Liver (tissue), 9 donors: ENCODE data around the gene PYM1. TPM values are rescaled to one million over a fixed set of nuclear protein-coding genes. Genes with fewer than 3 reads are reported as not detected.
"Not testable (repeated sequence)": the region's sequence is repeated elsewhere in the genome, so short reads cannot be mapped to it uniquely, and the experiment has no call there.

Experiments used
- DNase-seq: peaks from one replicate; pipeline ENCODE4 v3.0.0-alpha.2; 2017; ENCODE audit warnings: low spot score
- H3K27ac ChIP-seq, 2 donors: one replicate each; pipeline ENCODE4 v1.7.0; 2013; ENCODE audit warnings: inconsistent platforms in 2 of 2, low read length in 2 of 2, control low read depth in 1 of 2, low read depth in 1 of 2, mild to moderate bottlenecking in 1 of 2
- H3K27me3 ChIP-seq, 4 donors: one replicate each; pipeline versions ENCODE4 v1.6.1 to v1.7.0; 2013; ENCODE audit warnings: low read length in 3 of 4, inconsistent platforms in 1 of 4, mild to moderate bottlenecking in 1 of 4, moderate library complexity in 1 of 4; ENCODE audit not compliant: control insufficient read depth in 4 of 4, insufficient read depth in 4 of 4
- H3K36me3 ChIP-seq, 4 donors: one replicate each; pipeline versions ENCODE4 v1.6.1 to v1.7.0; 2013; ENCODE audit warnings: low read length in 3 of 4, mild to moderate bottlenecking in 3 of 4, low read depth in 1 of 4, moderate library complexity in 1 of 4; ENCODE audit not compliant: control insufficient read depth in 4 of 4, insufficient read depth in 3 of 4
- H3K4me1 ChIP-seq, 4 donors: one replicate each; pipeline versions ENCODE4 v1.6.1 to v1.7.0; 2013; ENCODE audit warnings: low read length in 3 of 4, mild to moderate bottlenecking in 3 of 4, moderate library complexity in 1 of 4; ENCODE audit not compliant: control insufficient read depth in 4 of 4, insufficient read depth in 4 of 4
- H3K4me3 ChIP-seq, 3 donors: one replicate each; pipeline versions ENCODE4 v1.6.1 to v1.7.0; 2013; ENCODE audit warnings: low read length in 3 of 3, control low read depth in 1 of 3, low read depth in 1 of 3, mild to moderate bottlenecking in 1 of 3
- H3K9ac ChIP-seq, 2 donors: one replicate each; pipeline ENCODE4 v1.7.0; 2013; ENCODE audit warnings: low read length in 2 of 2, mild to moderate bottlenecking in 2 of 2, moderate library complexity in 2 of 2, control low read depth in 1 of 2, low read depth in 1 of 2
- H3K9me3 ChIP-seq, 4 donors: one replicate each; pipeline versions ENCODE4 v1.6.1 to v1.7.0; 2013; ENCODE audit warnings: low read length in 3 of 4; ENCODE audit not compliant: control insufficient read depth in 4 of 4
- EGR1 ChIP-seq, 2 donors: IDR thresholded peaks; 2 replicates each; pipeline ENCODE4 v1.6.1; 2016 to 2018; ENCODE audit warnings: antibody characterized with exemption in 2 of 2, low read depth in 2 of 2
- FOXA1 ChIP-seq: IDR thresholded peaks from 2 replicates; pipeline ENCODE4 v1.6.1; 2016; ENCODE audit warnings: antibody characterized with exemption
- FOXA2 ChIP-seq: IDR thresholded peaks from 2 replicates; pipeline ENCODE4 v1.6.1; 2016; ENCODE audit warnings: antibody characterized with exemption
- GABPA ChIP-seq, 2 donors: IDR thresholded peaks in 1 of 2; conservative IDR thresholded peaks in 1 of 2; 2 replicates each; pipeline ENCODE4 v1.6.1; 2016; ENCODE audit warnings: antibody characterized with exemption in 2 of 2, mild to moderate bottlenecking in 1 of 2, moderate library complexity in 1 of 2
- HNF4A ChIP-seq, 2 donors: conservative IDR thresholded peaks; 2 replicates each; pipeline ENCODE4 v1.6.1; 2016; ENCODE audit warnings: antibody characterized with exemption in 2 of 2, mild to moderate bottlenecking in 2 of 2
- HNF4G ChIP-seq: IDR thresholded peaks from 2 replicates; pipeline ENCODE4 v1.6.1; 2016; ENCODE audit warnings: antibody characterized with exemption
- JUND ChIP-seq, 2 donors: IDR thresholded peaks; 2 replicates each; pipeline ENCODE4 v1.6.1; 2016; ENCODE audit warnings: antibody characterized with exemption in 2 of 2
- RAD21 ChIP-seq, 2 donors: IDR thresholded peaks; 2 replicates each; pipeline ENCODE4 v1.6.1; 2016; ENCODE audit warnings: antibody characterized with exemption in 2 of 2, mild to moderate bottlenecking in 2 of 2
- SP1 ChIP-seq: IDR thresholded peaks from 2 replicates; pipeline ENCODE4 v1.6.1; 2018; ENCODE audit warnings: antibody characterized with exemption, mild to moderate bottlenecking
- YY1 ChIP-seq: IDR thresholded peaks from 2 replicates; pipeline ENCODE4 v1.6.1; 2016; ENCODE audit warnings: antibody characterized with exemption, mild to moderate bottlenecking
- WGBS: extraction: QIAGEN DNeasy Blood & Tissue Kit; methylation state at CpG from one replicate; pipeline ENCODE4 v1.1.7; 2013; 5-methylcytosine and 5-hydroxymethylcytosine counted together
- polyA plus RNA-seq, 2 donors: library from polyadenylated mRNA; stranded (reverse) in 1 of 2; unstranded in 1 of 2; fragments of 200-250 nt in 1 of 2; fragments of >200 nt in 1 of 2; fragmentation: Nextera tagmentation in 1 of 2; extraction: Ambion mirVana in 1 of 2; gene quantifications; one replicate each; pipeline versions ENCODE4 v1.2.1 to v1.2.3, GENCODE V29; 2013 to 2015
- total RNA-seq, 2 donors: library from RNA; depleted of rRNA; stranded (reverse); fragments of >200 nt; gene quantifications; one replicate each; pipeline ENCODE4 v1.2.3, GENCODE V29; 2014
- TF ChIP-seq, protein P1 (sequence below): IDR thresholded peaks from 2 replicates; pipeline ENCODE4 v1.6.1; 2016; ENCODE audit warnings: antibody characterized with exemption, mild to moderate bottlenecking
- TF ChIP-seq, protein P2 (sequence below): IDR thresholded peaks from 2 replicates; pipeline ENCODE4 v1.6.1; 2016; ENCODE audit warnings: antibody characterized with exemption
- donor health status: healthy.
- donor health status: healthy.
- donor health status: healthy.
- donor health status: healthy.
- donor health status: healthy.

Gene PYM1
- total and polyA plus RNA-seq, 4 donors, result 16.7 to 29.4 (median 21.3) TPM

DNA sequence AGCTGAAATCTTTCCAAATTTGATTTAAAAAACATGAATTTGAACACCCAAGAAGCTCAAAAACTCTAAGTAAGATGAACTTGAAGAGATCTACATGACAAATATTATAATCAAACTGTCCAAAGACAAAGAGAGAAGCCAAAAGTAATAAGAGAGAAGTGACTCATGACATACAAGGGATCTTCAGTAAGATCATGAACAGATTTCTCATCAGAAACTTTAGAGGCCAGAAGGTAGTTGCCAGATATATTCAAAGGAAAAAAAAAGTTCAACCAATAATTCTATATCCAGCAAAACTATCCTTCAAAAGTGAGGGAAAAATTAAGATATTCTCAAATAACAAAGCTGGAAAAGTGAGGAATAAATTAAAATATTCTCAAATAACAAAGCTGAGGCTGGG, 49.9 kb downstream of the PYM1 start (continued):
- TF ChIP-seq, protein P1, sequence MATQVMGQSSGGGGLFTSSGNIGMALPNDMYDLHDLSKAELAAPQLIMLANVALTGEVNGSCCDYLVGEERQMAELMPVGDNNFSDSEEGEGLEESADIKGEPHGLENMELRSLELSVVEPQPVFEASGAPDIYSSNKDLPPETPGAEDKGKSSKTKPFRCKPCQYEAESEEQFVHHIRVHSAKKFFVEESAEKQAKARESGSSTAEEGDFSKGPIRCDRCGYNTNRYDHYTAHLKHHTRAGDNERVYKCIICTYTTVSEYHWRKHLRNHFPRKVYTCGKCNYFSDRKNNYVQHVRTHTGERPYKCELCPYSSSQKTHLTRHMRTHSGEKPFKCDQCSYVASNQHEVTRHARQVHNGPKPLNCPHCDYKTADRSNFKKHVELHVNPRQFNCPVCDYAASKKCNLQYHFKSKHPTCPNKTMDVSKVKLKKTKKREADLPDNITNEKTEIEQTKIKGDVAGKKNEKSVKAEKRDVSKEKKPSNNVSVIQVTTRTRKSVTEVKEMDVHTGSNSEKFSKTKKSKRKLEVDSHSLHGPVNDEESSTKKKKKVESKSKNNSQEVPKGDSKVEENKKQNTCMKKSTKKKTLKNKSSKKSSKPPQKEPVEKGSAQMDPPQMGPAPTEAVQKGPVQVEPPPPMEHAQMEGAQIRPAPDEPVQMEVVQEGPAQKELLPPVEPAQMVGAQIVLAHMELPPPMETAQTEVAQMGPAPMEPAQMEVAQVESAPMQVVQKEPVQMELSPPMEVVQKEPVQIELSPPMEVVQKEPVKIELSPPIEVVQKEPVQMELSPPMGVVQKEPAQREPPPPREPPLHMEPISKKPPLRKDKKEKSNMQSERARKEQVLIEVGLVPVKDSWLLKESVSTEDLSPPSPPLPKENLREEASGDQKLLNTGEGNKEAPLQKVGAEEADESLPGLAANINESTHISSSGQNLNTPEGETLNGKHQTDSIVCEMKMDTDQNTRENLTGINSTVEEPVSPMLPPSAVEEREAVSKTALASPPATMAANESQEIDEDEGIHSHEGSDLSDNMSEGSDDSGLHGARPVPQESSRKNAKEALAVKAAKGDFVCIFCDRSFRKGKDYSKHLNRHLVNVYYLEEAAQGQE, result no peak
- TF ChIP-seq, protein P2, sequence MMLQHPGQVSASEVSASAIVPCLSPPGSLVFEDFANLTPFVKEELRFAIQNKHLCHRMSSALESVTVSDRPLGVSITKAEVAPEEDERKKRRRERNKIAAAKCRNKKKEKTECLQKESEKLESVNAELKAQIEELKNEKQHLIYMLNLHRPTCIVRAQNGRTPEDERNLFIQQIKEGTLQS, result no peak
- no peak for TF ChIP-seq EGR1 (IDR thresholded peaks at IDR 0.05; ENCODE audit: low read depth in 2 of 2)
- no peak for TF ChIP-seq HNF4A (conservative IDR thresholded peaks at IDR 0.05)

DNA sequence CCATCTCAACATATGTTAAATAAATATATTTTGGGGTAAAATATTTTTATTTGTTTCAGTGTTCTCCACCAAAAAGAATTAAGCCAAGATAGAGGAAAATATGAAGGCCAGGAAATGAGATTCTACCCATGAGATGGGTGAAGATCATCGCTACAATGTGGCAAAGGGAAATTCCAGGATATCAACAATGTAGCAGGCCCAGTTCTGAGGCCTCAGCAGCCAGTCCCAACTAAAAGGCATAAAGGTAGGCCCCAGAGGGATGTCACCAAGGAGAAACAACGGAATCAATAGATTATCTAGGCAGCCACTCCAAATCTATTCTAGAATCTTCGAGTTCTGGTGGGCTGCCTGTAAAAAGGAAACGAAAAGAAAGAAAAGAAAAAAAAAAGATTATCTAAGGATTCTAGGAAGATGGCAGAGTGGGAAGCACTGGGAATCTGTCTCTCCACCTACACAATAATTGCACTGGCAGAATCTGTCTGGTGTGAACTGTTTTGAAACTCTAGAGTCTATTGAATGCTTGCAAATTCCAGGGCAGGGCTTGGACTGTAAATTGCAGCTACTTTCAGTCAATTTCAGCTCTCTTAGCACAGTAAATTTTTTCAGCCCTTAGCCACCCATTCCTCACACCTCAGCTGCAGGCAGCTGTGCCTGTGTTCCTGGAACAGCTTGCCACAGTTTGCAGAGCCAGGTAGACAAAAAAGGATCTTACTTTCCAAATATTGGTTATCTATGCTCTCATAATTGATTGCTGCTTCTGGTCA, 51.8 kb downstream of the PYM1 start:
- no peak for DNase-seq
- Histone ChIP-seq H3K4me1 (no peaks in the 10 kb centered on the region), H3K36me3 (no peaks in the 10 kb centered on the region), H3K27me3 (no peaks in the 10 kb centered on the region), H3K9me3 (no peaks in the 10 kb centered on the region), H3K27ac (no peak overlapping the region), H3K4me3 (no peak overlapping the region), H3K9ac (no peak overlapping the region)
- TF ChIP-seq EGR1 (IDR thresholded peaks at IDR 0.05; ENCODE audit: low read depth in 2 of 2), result no peak
- no peak for TF ChIP-seq SP1
- no peak for TF ChIP-seq FOXA2
- no peak for TF ChIP-seq GABPA (IDR thresholded peaks at IDR 0.05 in 1 of 2, conservative IDR thresholded peaks at IDR 0.05 in 1 of 2)
- no peak for TF ChIP-seq JUND (IDR thresholded peaks at IDR 0.05)
- no peak for TF ChIP-seq RAD21 (IDR thresholded peaks at IDR 0.05)
- TF ChIP-seq YY1, result no peak
- no peak for TF ChIP-seq FOXA1
- no peak for TF ChIP-seq HNF4G
- WGBS, result 88% methylated on average over 4 of the region's 4 CpGs

DNA sequence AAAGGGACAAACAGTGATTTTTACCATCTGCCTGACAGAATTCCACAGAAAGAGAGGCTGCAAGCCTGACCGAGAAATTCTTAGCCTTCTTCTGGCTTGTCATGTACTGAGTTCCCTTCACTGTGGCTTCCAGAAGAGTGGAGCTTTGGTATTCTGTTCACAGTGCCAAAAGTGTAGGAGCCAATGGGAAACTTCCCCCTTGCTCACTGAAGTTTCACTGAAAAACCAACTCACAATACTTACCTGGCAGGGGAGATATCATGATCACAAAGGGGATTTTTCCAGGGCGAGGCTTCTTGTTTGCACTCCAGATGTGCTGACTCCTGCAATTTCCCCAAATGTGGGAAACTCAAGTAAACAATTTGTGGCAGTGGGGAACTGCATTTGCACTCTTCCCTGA, 53.3 kb downstream of the PYM1 start:
- Histone ChIP-seq H3K36me3 (no peaks in the 10 kb centered on the region), H3K4me3 (no peak overlapping the region), H3K9me3 (no peaks in the 10 kb centered on the region), H3K27ac (no peak overlapping the region), H3K27me3 (no peaks in the 10 kb centered on the region), H3K4me1 (no peaks in the 10 kb centered on the region), H3K9ac (no peak overlapping the region)
- DNase-seq, result no peak
- 57% methylated on average over 2 of the region's 2 CpGs for WGBS
- no peak for TF ChIP-seq GABPA (IDR thresholded peaks at IDR 0.05 in 1 of 2, conservative IDR thresholded peaks at IDR 0.05 in 1 of 2)

DNA sequence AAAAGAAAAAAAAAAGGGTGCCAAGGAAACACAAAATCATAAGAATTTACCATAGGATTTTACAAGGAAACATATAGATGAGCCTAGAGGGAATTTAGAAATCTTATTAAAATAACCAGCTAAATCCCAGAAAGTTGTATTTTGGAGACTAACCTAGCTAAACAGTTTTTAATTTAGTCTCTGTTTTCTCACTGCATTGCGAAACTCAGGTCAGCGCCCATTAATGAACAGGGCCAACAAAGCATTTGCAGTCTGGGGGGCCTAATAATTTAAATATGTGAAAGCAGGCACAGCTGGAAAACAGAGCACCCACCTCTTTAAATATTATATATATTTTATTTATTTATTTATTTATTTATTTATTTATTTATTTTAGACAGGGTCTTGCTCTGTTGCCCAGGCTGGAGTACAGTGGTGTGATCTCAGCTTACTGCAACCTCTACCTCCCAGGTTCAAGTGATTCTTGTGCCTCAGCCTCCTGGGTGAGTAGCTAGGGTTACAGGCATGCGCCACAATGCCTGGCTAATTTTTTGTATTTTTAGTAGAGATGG, 61.2 kb downstream of the PYM1 start:
- H3K4me1 ChIP-seq, H3K36me3 ChIP-seq, H3K9me3 ChIP-seq, H3K9ac ChIP-seq, H3K4me3 ChIP-seq, H3K27ac ChIP-seq, DNase-seq, H3K27me3 ChIP-seq: not testable (repeated sequence)
- WGBS, result 90% methylated on average over 3 of the region's 3 CpGs
